ENCODE results near the gene GPR107.

Gene GPR107

GRCh38 chr9:130049431-130050210 lies 4.1 kb upstream of the GPR107 start:
- H3K27ac ChIP-seq = no peak overlapping the region
- TF ChIP-seq ZFX (IDR thresholded peaks at IDR 0.05; ENCODE audit: borderline replicate concordance) = no peak
- no peak for TF ChIP-seq CTCF (IDR thresholded peaks at IDR 0.05)

GRCh38 chr9:130050462-130050861 lies 3.2 kb upstream of the GPR107 start:
- no peak overlapping the region for H3K27ac ChIP-seq
- TF ChIP-seq ZFX (IDR thresholded peaks at IDR 0.05; ENCODE audit: borderline replicate concordance) (no peak), CTCF (IDR thresholded peaks at IDR 0.05) (no peak)

- peak overlapping the region; percentile 85 for H3K27ac ChIP-seq
These were observed 1.9 kb upstream of the GPR107 start for GRCh38 chr9:130051855-130052254.

GRCh38 chr9:130053109-130053503 lies 600 bp upstream of the GPR107 start:
- peak overlapping the region; percentile 85 for H3K27ac ChIP-seq
- TF ChIP-seq CTCF (IDR thresholded peaks at IDR 0.05) (no peak), ZFX (IDR thresholded peaks at IDR 0.05; ENCODE audit: borderline replicate concordance) (no peak)

More at GRCh38 chr9:130051855-130052254, 1.9 kb upstream of the GPR107 start:
- no peak for TF ChIP-seq ZFX (IDR thresholded peaks at IDR 0.05; ENCODE audit: borderline replicate concordance)
- TF ChIP-seq CTCF (IDR thresholded peaks at IDR 0.05) = no peak

- TF ChIP-seq CTCF (IDR thresholded peaks at IDR 0.05) (no peak), ZFX (IDR thresholded peaks at IDR 0.05; ENCODE audit: borderline replicate concordance) (no peak)
- peak overlapping the region; percentile 85 for H3K27ac ChIP-seq
These were observed 650 bp downstream of the GPR107 start for GRCh38 chr9:130054325-130054786.

GRCh38 chr9:130054820-130055219 lies 1.1 kb downstream of the GPR107 start:
- no peak for TF ChIP-seq CTCF (IDR thresholded peaks at IDR 0.05)
- no peak for TF ChIP-seq ZFX (IDR thresholded peaks at IDR 0.05; ENCODE audit: borderline replicate concordance)
- peak overlapping the region; percentile 85 for H3K27ac ChIP-seq

- TF ChIP-seq CTCF (IDR thresholded peaks at IDR 0.05) (no peak), ZFX (IDR thresholded peaks at IDR 0.05; ENCODE audit: borderline replicate concordance) (no peak)
- no peak overlapping the region for H3K27ac ChIP-seq
These were observed 4.4 kb downstream of the GPR107 start for GRCh38 chr9:130058154-130058553.
